Measurements from ENCODE around the gene TENM3.

TENM3 gene

GRCh38 chr4:182354106-182354505 lies 110.9 kb downstream of the TENM3 start:
- TF ChIP-seq CTCF (IDR thresholded peaks at IDR 0.05; ENCODE audit: insufficient read depth, missing control alignments) = no peak
- no peak for DNase-seq (ENCODE audit: insufficient read length, low spot score)
- FAIRE-seq = no peak

GRCh38 chr4:182354867-182355266 lies 111.7 kb downstream of the TENM3 start:
- DNase-seq (ENCODE audit: insufficient read length, low spot score) = no peak
- FAIRE-seq = no peak
- TF ChIP-seq CTCF (IDR thresholded peaks at IDR 0.05; ENCODE audit: insufficient read depth, missing control alignments) = no peak

GRCh38 chr4:182367153-182367552 lies 124.0 kb downstream of the TENM3 start:
- FAIRE-seq (no peak), DNase-seq (ENCODE audit: insufficient read length, low spot score) (no peak)
- TF ChIP-seq CTCF (IDR thresholded peaks at IDR 0.05; ENCODE audit: insufficient read depth, missing control alignments) = no peak

GRCh38 chr4:182369211-182369610 lies 126.0 kb downstream of the TENM3 start:
- FAIRE-seq (no peak), DNase-seq (ENCODE audit: insufficient read length, low spot score) (no peak)
- no peak for TF ChIP-seq CTCF (IDR thresholded peaks at IDR 0.05; ENCODE audit: insufficient read depth, missing control alignments)

GRCh38 chr4:182370491-182370890 lies 127.3 kb downstream of the TENM3 start:
- no peak for FAIRE-seq

GRCh38 chr4:182380771-182381181 lies 137.6 kb downstream of the TENM3 start:
- no peak for TF ChIP-seq CTCF (IDR thresholded peaks at IDR 0.05; ENCODE audit: insufficient read depth, missing control alignments)
- no peak for FAIRE-seq
- DNase-seq (ENCODE audit: insufficient read length, low spot score) = no peak

More at GRCh38 chr4:182370491-182370890, 127.3 kb downstream of the TENM3 start:
- no peak for TF ChIP-seq CTCF (IDR thresholded peaks at IDR 0.05; ENCODE audit: insufficient read depth, missing control alignments)
- DNase-seq (ENCODE audit: insufficient read length, low spot score) = no peak

GRCh38 chr4:182382941-182383340 lies 139.7 kb downstream of the TENM3 start:
- no peak for DNase-seq (ENCODE audit: insufficient read length, low spot score)
- no peak for FAIRE-seq
- TF ChIP-seq CTCF (IDR thresholded peaks at IDR 0.05; ENCODE audit: insufficient read depth, missing control alignments) = no peak

All from D721Med (cell line).